Heart left ventricle (tissue), 16 donors: ENCODE data around the gene SPACDR. TPM values are rescaled to one million over a fixed set of nuclear protein-coding genes. Genes with fewer than 3 reads are reported as not detected.
A peak's percentile ranks its signal among the peaks of the same experiment; 100 is the strongest.

Experiments used
- ATAC-seq, 4 donors: fragments of 200-7000 bp; cut with Tn5 transposase; one replicate each; pipeline ENCODE4 v1.9.1; 2020 to 2022; ENCODE audit warnings: moderate library complexity in 4 of 4, mild to moderate bottlenecking in 3 of 4, moderate number of reproducible peaks in 1 of 4
- DNase-seq, 5 donors: peaks; one replicate each; pipeline ENCODE4 v3.0.0-alpha.2; 2020
- H3K27ac ChIP-seq, 12 donors: fragments of 200-600 bp; sonication (generic) in 4 of 12; one replicate each; pipeline versions ENCODE4 v1.5.0 to v1.8.0; 2016 to 2022; ENCODE audit warnings: mild to moderate bottlenecking in 2 of 12
- H3K27me3 ChIP-seq, 9 donors: fragments of 200-600 bp; sonication (generic) in 2 of 9; one replicate each; pipeline versions ENCODE4 v1.5.1 to v1.8.0; 2016 to 2022; ENCODE audit warnings: mild to moderate bottlenecking in 3 of 9
- H3K36me3 ChIP-seq, 9 donors: fragments of 200-600 bp; sonication (generic) in 2 of 9; one replicate each; pipeline versions ENCODE4 v1.5.0 to v1.8.0; 2018 to 2022; ENCODE audit warnings: mild to moderate bottlenecking in 2 of 9
- H3K4me1 ChIP-seq, 12 donors: fragments of 200-600 bp; sonication (generic) in 4 of 12; one replicate each; pipeline versions ENCODE4 v1.5.0 to v1.8.0; 2016 to 2022; ENCODE audit warnings: mild to moderate bottlenecking in 3 of 12
- H3K4me3 ChIP-seq, 12 donors: fragments of 200-600 bp; sonication (generic) in 4 of 12; one replicate each; pipeline versions ENCODE4 v1.5.0 to v1.8.0; 2017 to 2022; ENCODE audit warnings: mild to moderate bottlenecking in 9 of 12, moderate library complexity in 4 of 12
- H3K9me3 ChIP-seq, 12 donors: fragments of 200-600 bp; sonication (generic) in 4 of 12; one replicate each; pipeline versions ENCODE4 v1.5.0 to v1.8.0; 2016 to 2022; ENCODE audit warnings: mild to moderate bottlenecking in 1 of 12
- POLR2A ChIP-seq, 2 donors: fragments of 450-650 bp; IDR thresholded peaks; one replicate each; pipeline ENCODE4 v1.6.1; 2017; ENCODE audit warnings: antibody characterized with exemption in 2 of 2, mild to moderate bottlenecking in 2 of 2, moderate library complexity in 2 of 2
- WGBS, 4 donors: extraction: QIAGEN DNeasy Blood & Tissue Kit in 2 of 4; methylation state at CpG; one replicate each; pipeline versions ENCODE4 v1.1.5 to v1.1.7; 2013 to 2018; 5-methylcytosine and 5-hydroxymethylcytosine counted together
- intact Hi-C, 10 donors: fragments of 100-400 bp; cut with DNase I; formaldehyde crosslinking; loops; one replicate each; pipeline versions ENCODE4 v1.11.1 to v1.14.2; 2022
- long read RNA-seq, 3 donors: library from polyadenylated mRNA; unstranded; transcript quantifications; one replicate each; pipeline ENCODE4 v2.0.0, GENCODE V29; 2020 to 2021
- polyA plus RNA-seq, 2 donors: library from polyadenylated mRNA; stranded (reverse); fragments of 200-250 nt; gene quantifications; one replicate each; pipeline ENCODE4 v1.2.3, GENCODE V29; 2013
- total RNA-seq, 9 donors: library from RNA; depleted of rRNA in 2 of 9; stranded (reverse); fragments of >200 nt in 2 of 9; fragmentation: NEBNext Ultra II Directional in 3 of 9; extraction: Animal tissue kit (Norgen Biotek cat#: 25700) in 3 of 9; gene quantifications; one replicate each; pipeline versions ENCODE4 v1.1.0 to v1.2.4, GENCODE V29; 2016 to 2023
- TF ChIP-seq, protein P1 (sequence below), 12 donors: fragments of 200-600 bp; sonication (generic) in 4 of 12; IDR thresholded peaks; one replicate each; pipeline versions ENCODE4 v1.5.0 to v1.8.0; 2018 to 2022; ENCODE audit warnings: antibody characterized with exemption in 12 of 12, mild to moderate bottlenecking in 5 of 12
- donor health status: ischemic (EF 13 %, LVEDD 7.1; RV severe dilation, severe dysfunction).
- donor health status: healthy with polysubstance abuse.
- donor health status: DM: no; HTN: yes; CAD: no.
- donor health status: DM: no; HTN: no; CAD: no.
- donor health status: ischemic (EF 25% LVEDD 6.9; RV normal size, moderate dysfunction).
- donor health status: ischemic (EF 25% LVEDD 5.7; RV mildly dilated, moderate dysfunction).
- donor health status: healthy.
- donor health status: DM: yes; HTN: yes; CAD: no.
- donor health status: ischemic (EF 35%, LVEDD 5.7; RV mildly dilated, moderate dysfunction).
- donor health status: nonischemic (EF 11% LVEDD 7.7; RV severe dilation, severe dysfunction).
- donor health status: DM: yes; HTN: yes; CAD: no.
- donor health status: PGD.
- donor health status: ischemic (EF 29% LVEDD 5.4; RV normal size, mild dysfunction).
- donor health status: nonischemic (EF 23%, LVEDD 6.1; RV moderate dilation, normal function).

SPACDR gene, protein sequence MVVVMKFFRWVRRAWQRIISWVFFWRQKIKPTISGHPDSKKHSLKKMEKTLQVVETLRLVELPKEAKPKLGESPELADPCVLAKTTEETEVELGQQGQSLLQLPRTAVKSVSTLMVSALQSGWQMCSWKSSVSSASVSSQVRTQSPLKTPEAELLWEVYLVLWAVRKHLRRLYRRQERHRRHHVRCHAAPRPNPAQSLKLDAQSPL
- under 1 TPM in 5 of 9 donors, not detected in 4; 0.27 to 0.77 (median 0.39) TPM for total RNA-seq
- under 1 TPM; 0.61 to 0.78 TPM for polyA plus RNA-seq
- long read RNA-seq, donor 1 = 0 reads
- long read RNA-seq, donor 2 = 0 reads
- long read RNA-seq, donor 3 = 0 reads

DNA sequence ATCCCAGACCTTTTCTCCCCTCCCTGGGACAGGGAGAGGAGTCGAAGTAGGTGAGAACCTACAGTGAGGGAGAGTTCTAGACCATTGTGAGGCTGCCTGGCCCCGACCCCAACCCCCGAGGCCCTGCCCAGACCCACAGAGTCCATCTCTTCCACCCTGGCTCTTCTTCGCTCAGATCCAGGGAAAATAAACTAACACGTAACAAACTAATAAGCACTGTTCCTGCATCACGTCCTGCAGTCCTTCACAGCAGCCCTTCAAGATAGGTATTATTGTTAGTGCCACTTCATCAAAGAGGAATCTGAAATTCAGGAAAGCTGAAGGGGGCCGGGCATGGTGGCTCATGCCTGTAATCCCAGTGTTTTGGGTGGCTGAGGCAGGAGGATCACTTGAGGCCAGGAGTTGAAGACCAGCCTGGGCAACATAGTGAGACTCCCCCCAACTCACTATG is at the start of gene SPACDR:
Gene SPACDR (minus strand): TSS at position 51 of the 451 bp plus-strand sequence. CDS start 235 bp downstream, outside the sequence.
- intact Hi-C loops = loop anchor here in 3 of 10 donors (10.0 kb wide), 2 partner anchors 231 to 261 kb away; partner anchors contain the start of genes GIGYF1 (in 2 of the 3) and EPO (in 1 of the 3)
- Histone ChIP-seq H3K4me1 (peaks cover 3 to 36% (median 21%) of the 10 kb centered on the region in 12 donors), H3K4me3 (no peak within 1 kb of the TSS)

DNA sequence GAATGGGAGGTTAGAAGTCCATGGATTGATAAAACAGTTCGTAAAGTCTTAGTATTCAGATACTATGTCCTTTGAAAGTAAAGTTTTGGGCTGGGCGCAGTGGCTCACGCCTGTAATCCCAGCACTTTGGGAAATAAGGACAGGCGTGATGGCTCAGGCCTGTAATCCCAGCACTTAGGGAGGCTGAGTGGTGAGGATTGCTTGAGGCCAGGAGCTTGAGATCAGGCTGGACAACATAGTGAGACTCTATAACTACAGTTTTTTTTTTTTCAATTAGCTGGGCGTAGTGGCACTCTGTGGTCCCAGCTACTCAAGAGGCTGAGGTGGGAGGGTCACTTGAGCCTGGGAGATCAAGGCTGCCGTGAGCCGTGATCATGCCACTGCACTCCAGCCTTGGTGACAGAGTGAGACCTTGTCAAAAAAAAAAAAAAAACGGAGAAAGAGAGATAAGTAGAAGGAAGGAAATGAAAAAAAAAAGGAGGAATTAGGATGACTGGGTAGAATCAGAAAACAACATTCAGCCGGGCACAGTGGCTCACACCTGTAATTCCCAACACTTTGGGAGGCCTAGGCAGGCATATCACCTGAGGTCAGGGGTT is 49.3 kb upstream of the SPACDR start:
- DNase-seq (peak in 1 of 5 donors; percentile 0), ATAC-seq (no peak)
- Histone ChIP-seq H3K4me3 (no peak overlapping the region), H3K27ac (no peak overlapping the region), H3K9me3 (no peaks in the 10 kb centered on the region), H3K4me1 (peaks cover 0 to 20% (median 0%) of the 10 kb centered on the region in 12 donors), H3K36me3 (no peaks in the 10 kb centered on the region), H3K27me3 (peaks cover 0 to 4% (median 0%) of the 10 kb centered on the region in 9 donors)
- TF ChIP-seq, protein P1, sequence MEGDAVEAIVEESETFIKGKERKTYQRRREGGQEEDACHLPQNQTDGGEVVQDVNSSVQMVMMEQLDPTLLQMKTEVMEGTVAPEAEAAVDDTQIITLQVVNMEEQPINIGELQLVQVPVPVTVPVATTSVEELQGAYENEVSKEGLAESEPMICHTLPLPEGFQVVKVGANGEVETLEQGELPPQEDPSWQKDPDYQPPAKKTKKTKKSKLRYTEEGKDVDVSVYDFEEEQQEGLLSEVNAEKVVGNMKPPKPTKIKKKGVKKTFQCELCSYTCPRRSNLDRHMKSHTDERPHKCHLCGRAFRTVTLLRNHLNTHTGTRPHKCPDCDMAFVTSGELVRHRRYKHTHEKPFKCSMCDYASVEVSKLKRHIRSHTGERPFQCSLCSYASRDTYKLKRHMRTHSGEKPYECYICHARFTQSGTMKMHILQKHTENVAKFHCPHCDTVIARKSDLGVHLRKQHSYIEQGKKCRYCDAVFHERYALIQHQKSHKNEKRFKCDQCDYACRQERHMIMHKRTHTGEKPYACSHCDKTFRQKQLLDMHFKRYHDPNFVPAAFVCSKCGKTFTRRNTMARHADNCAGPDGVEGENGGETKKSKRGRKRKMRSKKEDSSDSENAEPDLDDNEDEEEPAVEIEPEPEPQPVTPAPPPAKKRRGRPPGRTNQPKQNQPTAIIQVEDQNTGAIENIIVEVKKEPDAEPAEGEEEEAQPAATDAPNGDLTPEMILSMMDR (IDR thresholded peaks at IDR 0.05) = no peak
- no peak for TF ChIP-seq POLR2A (IDR thresholded peaks at IDR 0.05)
- 79 to 84% (median 82%) methylated on average over 9 of the region's 9 CpGs for WGBS, 4 donors
- intact Hi-C loops = loop anchor here in 1 of 10 donors (5.0 kb wide), 1 partner anchor 49 kb away; no protein-coding TSS in a partner anchor

More for the DNA sequence above, at the start of gene SPACDR:
- TF ChIP-seq, protein P1 (IDR thresholded peaks at IDR 0.05) = no peak
- TF ChIP-seq POLR2A (IDR thresholded peaks at IDR 0.05) = no peak
- ATAC-seq = no peak
- no peaks in the 10 kb centered on the region for H3K27me3 ChIP-seq
- H3K9me3 ChIP-seq = no peaks in the 10 kb centered on the region
- 85 to 89% (median 87%) methylated on average over 7 of the region's 7 CpGs for WGBS, 4 donors
- peaks cover 0 to 48% (median 24%) of the 10 kb centered on the region in 9 donors for H3K36me3 ChIP-seq
- DNase-seq = no peak
- H3K27ac ChIP-seq = no peak within 1 kb of the TSS

DNA sequence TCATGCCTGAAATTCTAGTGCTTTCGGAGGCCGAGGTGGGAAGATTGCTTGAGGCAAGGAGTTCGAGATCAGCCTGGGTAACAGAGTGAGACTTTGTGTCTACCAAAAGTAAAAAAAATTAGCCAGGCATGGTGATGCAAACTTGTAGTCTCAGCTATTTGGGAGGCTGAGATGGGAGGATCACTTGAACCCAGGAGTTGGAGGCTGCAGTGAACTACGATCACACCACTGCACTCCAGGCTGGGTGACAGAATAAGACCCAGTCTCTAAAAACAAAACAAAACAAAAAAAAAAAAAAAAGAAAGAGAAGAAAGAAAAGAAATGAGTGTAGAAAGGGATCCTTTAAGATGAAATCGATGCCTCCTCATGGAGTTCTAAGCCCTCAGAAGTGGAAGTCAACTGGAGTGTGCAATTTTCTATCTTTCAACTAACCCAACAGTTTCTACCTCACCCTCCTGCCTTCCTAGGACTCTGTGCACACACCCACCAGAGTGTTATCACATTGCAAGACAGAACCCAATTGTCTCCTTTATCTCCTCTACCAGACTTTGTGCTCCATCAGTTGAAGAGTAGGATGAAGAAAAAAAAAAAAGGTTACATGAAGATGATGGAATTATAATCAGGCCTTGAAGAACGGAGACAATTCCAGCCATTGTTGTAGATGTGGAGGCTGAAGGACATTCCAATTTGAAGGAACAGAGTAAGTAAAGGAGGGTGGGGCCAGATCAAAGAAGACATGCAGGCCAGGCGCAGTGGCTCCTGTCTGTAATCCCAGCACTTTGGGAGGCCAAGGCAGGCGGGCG is 46.6 kb upstream of the SPACDR start:
- Histone ChIP-seq H3K36me3 (no peaks in the 10 kb centered on the region), H3K27ac (no peak overlapping the region), H3K4me1 (peaks cover 0 to 10% (median 0%) of the 10 kb centered on the region in 12 donors), H3K27me3 (peaks cover 0 to 4% (median 0%) of the 10 kb centered on the region in 9 donors), H3K4me3 (no peak overlapping the region), H3K9me3 (no peaks in the 10 kb centered on the region)
- DNase-seq (peak in 1 of 5 donors; percentile 9), ATAC-seq (no peak)
- intact Hi-C loops = loop anchor here in 1 of 10 donors (5.0 kb wide), 1 partner anchor 52 kb away; no protein-coding TSS in a partner anchor
- 91 to 92% (median 91%) methylated on average over 9 of the region's 9 CpGs for WGBS, 4 donors
- TF ChIP-seq POLR2A (IDR thresholded peaks at IDR 0.05) = no peak
- TF ChIP-seq, protein P1 (IDR thresholded peaks at IDR 0.05) = no peak
